HG03045 (cell line): ENCODE data around the gene TMEM92.
"Not testable (repeated sequence)": the region's sequence is repeated elsewhere in the genome, so short reads cannot be mapped to it uniquely, and the experiment has no call there.

ENCODE experiments used
- ATAC-seq: cut with Tn5 transposase; IDR thresholded peaks from one replicate; pipeline ENCODE4 v1.9.1; 2021; ENCODE audit warnings: mild to moderate bottlenecking, moderate library complexity; ENCODE audit not compliant: unreplicated experiment

The TMEM92 gene

DNA sequence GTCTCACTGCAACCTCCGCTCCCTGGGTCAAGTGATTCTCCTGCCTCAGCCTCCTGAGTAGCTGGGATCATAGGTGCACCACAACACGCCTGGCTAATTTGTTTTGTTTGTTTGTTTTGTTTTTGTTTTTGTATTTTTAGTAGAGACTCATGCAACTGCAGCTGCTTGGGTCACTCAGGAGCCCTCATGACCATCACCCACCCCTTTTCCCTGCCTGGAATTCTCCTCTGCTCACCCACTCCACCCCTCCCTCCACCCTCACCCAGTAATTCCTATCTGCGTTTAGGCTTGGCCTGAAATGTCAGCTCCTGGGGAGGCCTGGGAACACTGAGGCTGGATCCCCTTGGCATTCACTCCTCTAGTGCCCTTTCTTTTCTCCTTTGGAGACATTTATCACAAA, 25.5 kb downstream of the TMEM92 start:
- ATAC-seq = no peak

DNA sequence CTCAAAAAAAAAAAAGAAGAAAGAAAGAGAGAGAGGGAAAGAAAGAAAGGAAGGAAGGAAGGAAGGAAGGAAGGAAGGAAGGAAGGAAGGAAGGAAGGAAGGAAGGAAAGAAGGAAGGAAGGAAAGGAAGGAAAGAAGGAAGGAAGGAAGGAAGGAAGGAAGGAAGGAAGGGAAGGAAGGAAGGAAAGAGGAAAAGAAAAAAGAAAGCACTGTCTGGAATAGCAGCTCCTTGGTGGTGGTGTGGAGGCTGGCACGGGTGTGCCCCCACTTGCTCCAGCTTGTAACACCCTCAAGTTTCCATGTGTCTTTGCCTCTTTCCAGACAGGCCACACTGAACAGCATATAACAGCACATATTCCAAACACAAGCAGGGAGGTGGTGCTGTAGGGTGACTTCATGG, 26.6 kb downstream of the TMEM92 start:
- ATAC-seq = not testable (repeated sequence)

DNA sequence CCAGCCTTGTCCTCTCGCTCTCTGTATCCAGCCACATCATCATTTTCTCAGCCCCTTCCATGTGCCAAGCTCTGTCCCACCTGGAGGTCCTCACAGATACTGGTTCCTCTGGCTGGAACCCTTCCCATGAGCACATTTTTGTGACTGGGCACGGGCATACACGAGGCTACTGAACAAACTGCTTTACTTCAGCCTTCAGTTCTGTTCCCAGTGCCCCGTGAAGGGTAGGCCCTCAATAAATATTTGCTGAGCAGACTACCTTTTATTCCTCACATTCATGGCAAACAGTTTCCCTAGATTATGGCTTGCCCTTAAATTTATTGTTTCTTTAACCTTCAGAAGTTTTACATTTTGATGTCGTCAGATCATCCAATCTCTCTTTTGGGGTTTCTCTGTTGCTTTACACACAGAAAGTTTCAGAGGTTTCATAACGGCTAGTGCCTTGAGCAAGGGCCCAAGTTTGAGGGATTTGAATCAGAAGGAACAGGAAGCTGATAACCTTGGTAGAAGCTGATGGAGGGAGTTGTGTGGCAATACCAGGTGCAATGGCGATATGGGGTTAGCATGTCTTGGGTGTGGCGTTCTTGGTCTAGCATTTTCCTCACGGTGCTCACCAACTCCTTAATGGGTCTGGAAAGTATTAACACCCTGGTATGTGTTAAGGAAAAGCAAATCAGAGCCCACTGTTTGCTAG, 27.8 kb downstream of the TMEM92 start:
- ATAC-seq = no peak

- no peak for ATAC-seq
These were observed 28.8 kb downstream of the TMEM92 start for GRCh38 chr17:50303051-50303450.

GRCh38 chr17:50303596-50303995, 29.3 kb downstream of the TMEM92 start:
- no peak for ATAC-seq

DNA sequence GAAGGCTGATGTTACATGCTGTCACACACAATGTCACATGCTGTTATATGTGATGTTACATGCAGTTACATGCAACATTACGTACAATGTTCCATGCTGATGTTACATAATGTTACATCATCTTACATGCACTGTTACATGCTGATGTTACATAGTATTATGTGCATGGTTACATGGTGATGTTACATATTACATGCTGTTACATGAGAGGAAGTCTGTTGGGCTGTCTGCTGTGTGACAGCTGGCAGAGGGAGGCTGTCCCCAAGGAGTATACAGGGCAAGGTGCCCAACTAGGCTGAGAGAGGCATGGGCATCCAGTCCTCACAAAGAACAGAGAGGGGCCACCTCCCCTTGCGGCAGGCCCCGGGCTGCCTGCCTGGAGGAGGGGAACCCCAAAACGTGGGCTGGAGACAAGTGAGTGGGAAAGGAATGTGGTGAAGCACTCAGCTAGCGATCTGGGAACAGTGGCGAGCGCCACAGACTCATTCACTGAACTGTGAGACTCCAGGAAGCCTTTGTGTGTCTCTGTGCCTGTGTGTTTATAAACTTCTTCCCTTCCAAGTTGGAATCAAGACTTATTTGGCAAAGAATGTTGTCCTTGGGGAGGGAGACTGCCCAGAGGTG, 30.6 kb downstream of the TMEM92 start:
- no peak for ATAC-seq

DNA sequence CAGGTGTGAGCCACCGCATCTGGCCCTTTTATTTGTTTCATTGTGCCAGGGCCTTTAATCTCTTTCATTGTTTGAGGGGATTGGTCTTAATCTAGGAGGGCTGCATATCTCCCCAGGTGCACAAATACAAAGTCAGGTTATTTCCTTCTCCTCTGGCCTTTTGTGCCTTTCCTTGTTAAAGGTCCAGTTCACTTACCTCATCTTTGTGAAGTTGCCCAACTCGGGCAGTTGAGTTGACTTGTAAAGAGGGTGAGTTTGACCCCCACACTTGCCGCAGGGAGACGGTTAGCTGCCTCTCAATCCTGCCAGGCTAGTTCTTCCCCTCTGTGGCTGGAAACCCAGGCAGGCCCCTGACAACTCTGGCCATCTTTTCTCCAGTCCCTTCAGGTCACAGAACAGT, 33.4 kb downstream of the TMEM92 start:
- ATAC-seq = no peak

GRCh38 chr17:50308666-50309065, 34.4 kb downstream of the TMEM92 start:
- ATAC-seq = no peak

GRCh38 chr17:50310455-50311111, 36.3 kb downstream of the TMEM92 start:
- no peak for ATAC-seq

GRCh38 chr17:50311112-50311460, 36.8 kb downstream of the TMEM92 start:
- ATAC-seq = no peak

DNA sequence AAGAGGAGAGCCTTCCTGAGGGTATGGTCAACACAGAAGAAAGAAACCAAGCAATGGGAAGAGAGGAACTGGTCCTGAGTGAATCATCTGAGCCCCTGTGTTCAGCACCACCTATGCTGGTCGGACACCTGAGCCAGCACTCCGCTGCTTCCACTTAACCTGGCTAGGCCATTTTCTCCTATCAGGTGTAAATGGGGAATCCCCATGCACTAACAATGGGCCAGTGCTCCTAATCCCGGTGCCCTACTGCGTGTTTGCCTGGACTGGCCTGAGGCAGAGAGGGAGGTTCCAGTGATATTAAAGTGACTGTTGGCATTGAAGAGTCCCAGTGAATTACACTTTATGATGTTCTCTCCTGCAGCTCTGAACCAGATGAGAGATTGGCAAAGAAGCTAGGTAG, 37.2 kb downstream of the TMEM92 start:
- no peak for ATAC-seq

DNA sequence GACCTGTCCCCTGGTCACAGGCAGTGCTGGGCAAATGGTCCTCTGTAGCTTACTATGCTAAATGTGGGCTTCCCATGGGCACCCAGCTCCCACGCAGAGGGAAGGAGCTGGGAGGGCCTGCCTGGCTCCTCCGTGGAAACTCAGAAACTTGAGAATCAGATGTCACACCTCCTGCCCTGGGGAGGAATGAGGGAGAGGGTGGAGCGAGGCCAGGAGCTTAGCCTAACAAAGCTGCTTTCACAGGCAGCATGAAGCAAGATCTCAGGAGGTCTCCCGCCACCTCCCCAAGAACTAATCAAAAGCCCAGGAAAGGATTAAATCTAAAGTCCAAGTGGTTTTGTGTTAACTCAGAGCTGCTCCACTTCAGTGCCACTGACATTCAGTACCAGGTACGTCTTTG, 38.0 kb downstream of the TMEM92 start:
- ATAC-seq = no peak

- ATAC-seq = no peak
These were observed 40.3 kb downstream of the TMEM92 start for GRCh38 chr17:50314456-50315011.

- no peak for ATAC-seq
These were observed 41.8 kb downstream of the TMEM92 start for GRCh38 chr17:50316016-50316587.

GRCh38 chr17:50316660-50317059, 42.4 kb downstream of the TMEM92 start:
- not testable (repeated sequence) for ATAC-seq

GRCh38 chr17:50317121-50317520, 42.9 kb downstream of the TMEM92 start:
- no peak for ATAC-seq

DNA sequence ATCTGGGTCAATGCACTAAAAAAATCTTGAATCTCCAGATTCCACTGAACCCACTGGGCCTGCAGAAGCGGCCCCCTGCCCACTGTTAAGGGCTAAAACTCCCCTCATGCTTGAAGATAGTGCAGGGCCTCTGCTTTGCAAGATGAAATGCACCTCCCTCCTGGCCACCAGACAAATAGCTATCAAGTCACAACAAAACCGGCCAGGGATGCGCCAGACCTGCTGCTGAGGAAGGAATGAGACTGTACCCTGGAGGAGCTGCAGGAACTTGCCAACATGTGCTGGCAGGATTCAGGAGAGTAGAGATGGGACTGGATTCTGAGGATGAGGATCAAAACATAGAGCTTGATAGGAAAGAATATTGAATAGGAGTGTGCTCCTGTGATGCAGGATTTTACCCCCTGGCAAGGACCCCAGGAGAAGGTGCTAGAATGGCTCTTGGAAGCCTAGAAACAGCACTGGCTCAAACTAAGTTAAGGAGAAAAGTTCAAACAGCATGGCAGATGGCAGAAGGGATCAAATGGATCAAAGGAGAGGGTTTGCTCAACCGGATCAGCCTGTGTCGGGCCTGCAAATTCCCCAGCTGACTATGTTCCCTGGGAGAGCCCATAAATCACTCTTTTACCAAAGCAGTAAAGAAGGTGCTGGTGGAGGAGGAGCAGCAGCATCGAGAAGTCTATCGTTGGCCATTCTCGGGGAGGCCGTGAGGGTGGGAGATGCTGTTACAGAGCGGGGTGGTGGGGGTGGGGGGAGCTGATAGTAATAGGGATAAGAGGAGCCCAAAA, 44.4 kb downstream of the TMEM92 start:
- ATAC-seq = no peak

GRCh38 chr17:50319306-50320004, 45.2 kb downstream of the TMEM92 start:
- ATAC-seq = no peak

- no peak for ATAC-seq
These were observed 48.0 kb downstream of the TMEM92 start for GRCh38 chr17:50322271-50322670.

DNA sequence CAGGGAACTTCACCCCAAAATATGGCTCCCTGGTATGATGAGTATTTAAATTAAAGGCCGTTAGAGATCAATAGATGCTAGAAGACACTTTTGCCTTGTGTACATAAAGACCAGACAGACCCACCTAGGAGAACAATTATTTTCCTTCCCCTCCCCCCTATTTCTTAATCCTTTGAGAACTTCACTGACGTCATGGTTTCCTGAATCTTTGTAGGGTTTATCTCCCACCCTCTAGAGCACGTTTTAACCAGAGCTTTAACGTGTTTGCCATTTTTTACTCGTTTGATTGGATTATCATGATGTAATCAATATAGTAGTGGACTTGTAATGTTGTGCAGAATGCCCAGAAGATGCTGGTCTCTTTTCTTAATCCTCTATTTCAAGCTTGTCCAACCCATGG, 48.8 kb downstream of the TMEM92 start:
- ATAC-seq = no peak
